GM18508 (cell line): ENCODE measurements around the gene SPATA20.

Source experiments
- ATAC-seq: cut with Tn5 transposase; IDR thresholded peaks from one replicate; pipeline ENCODE4 v1.9.1; 2021; ENCODE audit warnings: moderate number of reproducible peaks; ENCODE audit not compliant: insufficient read depth, unreplicated experiment

The SPATA20 gene

DNA sequence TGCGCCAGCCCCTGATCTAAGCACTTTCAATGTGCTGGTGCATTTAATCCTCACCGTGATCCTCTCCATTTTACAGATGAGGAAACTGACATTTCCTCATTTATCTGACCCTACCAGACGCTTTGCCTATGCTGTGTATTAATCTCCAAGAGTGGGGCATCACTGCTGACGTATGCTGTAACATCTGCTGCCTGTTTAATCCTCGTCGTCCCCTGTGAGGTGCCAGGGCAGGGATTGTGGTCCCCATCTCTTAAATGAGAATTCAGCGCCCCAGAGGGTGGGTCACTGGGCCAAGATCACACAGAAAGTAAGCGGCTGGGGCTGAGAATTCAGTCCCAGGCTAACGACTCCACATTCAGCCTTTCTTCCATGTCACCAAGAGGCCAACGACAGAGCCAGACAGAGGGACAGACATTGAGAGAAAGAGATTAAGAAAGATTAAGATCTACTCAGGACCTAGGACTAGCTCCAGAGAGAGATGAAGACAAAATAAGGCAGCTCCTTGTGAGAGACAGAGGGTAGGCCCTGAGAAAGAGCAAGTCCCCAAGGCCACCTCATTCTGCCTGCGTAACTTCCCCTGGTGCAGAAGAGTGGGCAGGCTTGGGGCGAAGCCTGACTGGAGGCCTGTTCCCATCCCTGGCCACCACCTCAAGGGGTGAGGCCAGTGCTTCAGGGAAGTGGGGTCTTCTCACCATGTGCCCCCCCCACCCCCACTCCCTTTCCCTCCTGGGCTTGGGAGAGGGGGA, 27.1 kb downstream of the SPATA20 start:
- no peak for ATAC-seq

DNA sequence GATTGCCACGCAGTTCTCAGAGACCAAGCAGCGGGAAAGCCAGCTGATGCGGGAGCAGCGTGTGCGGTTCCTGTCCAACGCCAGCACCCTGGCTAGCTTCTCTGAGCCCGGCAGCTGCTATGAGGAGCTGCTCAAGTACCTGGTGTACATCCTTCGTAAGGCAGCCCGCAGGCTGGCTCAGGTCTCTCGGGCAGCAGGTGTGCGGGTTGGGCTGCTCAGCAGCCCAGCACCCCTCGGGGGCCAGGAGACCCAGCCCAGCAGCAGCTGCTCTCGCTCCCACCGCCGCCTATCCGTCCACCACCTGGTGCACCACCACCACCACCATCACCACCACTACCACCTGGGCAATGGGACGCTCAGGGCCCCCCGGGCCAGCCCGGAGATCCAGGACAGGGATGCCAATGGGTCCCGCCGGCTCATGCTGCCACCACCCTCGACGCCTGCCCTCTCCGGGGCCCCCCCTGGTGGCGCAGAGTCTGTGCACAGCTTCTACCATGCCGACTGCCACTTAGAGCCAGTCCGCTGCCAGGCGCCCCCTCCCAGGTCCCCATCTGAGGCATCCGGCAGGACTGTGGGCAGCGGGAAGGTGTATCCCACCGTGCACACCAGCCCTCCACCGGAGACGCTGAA, 28.7 kb downstream of the SPATA20 start:
- no peak for ATAC-seq

DNA sequence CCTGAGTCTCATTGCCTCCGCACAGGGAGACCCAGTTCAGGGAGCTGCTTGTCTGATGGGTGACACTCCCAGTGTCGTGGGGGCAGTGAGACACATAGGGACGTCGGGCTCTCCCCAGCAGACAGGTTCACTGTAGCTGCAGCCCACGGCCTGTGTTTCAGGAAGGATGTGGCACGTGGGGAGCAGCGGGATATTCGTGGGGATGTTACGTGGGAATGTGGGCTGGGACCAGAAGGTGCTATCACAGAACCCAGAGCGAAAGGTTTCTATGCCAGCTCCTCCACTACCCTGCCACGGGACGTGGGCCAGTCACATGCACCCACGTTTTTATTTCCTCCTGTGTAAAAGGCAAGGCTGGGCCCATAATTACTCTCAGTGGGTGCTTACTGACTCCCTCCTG, 29.9 kb downstream of the SPATA20 start:
- no peak for ATAC-seq

DNA sequence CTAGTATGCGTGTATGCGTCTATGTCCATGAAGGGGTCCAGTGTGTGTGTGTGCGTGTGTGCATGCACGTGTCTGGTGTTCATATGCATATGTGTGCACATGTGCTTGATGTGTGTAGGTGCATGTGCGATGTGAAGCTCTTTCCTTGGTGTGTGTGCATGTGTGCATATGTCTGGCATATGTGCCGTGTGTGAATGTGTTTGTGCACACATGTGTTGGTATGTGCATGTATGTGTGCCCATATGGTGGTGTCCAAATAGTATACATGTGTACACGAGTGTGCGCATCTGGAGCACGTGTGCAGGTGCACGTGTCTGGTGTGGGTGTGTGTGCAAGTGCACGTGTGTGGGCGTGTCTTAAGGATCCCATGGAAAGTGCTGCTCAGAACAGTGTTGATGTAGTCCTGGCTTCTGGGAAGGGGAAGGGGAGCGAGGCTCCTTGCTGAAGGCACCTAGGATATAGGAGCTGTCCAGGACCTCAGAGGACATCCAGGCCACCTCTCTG, 30.5 kb downstream of the SPATA20 start:
- ATAC-seq: no peak

DNA sequence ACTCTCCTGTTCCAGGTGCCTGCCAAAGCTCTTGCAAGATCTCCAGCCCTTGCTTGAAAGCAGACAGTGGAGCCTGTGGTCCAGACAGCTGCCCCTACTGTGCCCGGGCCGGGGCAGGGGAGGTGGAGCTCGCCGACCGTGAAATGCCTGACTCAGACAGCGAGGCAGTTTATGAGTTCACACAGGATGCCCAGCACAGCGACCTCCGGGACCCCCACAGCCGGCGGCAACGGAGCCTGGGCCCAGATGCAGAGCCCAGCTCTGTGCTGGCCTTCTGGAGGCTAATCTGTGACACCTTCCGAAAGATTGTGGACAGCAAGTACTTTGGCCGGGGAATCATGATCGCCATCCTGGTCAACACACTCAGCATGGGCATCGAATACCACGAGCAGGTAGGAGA, 31.2 kb downstream of the SPATA20 start:
- ATAC-seq: no peak

DNA sequence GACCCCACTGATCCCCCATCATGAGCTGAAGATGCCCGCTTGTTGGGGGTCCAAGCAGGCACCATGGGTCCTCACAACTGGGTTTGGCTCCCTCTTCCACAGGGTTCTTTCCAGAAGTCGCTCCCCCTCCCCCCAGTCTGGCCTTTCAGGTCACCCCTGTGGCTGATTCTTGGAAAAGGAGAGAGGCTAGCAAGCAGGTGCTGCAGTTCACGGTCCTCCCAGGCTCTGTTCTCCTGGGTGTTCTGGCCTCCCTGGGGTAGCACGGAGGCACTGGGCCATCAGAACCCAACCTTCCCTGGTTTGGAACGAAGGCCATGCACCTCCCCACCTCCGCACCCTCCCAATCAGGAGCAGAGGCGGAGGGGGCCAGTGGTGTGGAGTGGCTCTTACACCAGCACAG, 32.4 kb downstream of the SPATA20 start:
- ATAC-seq: no peak

DNA sequence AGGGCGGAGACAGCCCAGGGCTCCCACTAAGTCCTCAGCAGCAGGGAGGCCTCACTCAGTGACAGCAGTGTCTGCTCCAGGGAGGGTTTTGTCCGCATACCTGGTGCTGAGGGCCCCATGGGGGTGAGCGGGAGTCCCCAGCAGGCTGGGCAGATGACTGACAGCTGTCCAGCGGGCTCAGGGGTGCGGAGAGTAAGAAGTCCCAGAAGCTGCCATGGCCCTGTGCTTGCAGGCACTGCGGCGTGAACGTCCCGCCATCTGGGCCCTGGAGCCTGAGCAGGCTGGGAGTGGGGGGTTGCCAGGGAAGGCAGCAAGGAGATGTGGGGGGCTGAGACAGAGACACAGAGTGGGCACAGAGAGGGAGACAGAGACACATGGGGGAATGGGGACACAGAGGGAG, 33.7 kb downstream of the SPATA20 start:
- no peak for ATAC-seq

DNA sequence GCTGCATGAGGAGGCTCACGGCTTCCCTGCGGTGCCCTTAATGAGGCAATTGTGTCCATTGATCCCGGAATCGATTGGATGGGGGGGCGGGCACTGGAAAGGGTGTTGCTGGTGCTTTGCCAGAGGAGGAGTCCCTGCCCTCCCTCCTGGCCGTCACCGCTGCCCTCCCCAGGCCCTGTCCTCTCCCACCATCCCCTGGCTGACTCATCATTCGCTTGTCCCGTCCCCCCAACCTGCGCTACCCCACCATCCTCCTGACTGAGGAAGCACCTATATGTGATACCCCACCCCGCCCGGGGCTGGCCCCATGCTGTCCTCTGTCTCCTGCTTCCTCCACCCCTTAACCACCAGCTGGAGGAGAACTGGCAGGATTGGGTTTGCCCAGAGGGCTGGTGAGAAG, 34.3 kb downstream of the SPATA20 start:
- ATAC-seq: no peak

DNA sequence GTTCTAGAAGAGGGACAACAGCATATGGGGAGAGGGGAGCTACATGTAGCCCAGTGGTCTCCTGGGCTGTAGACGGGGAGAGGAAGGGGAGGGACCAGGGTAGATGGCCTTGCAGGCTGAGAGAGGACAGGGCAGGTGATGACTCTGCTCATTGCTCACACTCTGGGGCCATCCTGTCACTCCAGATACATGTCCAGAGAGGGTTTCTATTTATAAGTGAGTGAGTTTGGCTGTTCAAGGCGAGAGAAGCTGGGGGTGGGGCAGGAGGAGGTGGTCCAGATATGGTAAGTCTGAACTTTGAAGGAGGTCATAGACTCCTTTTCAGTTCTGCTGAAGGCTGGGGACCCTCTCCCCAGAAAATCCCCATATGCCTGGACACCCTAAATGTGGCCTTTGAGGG, 35.8 kb downstream of the SPATA20 start:
- ATAC-seq: no peak

DNA sequence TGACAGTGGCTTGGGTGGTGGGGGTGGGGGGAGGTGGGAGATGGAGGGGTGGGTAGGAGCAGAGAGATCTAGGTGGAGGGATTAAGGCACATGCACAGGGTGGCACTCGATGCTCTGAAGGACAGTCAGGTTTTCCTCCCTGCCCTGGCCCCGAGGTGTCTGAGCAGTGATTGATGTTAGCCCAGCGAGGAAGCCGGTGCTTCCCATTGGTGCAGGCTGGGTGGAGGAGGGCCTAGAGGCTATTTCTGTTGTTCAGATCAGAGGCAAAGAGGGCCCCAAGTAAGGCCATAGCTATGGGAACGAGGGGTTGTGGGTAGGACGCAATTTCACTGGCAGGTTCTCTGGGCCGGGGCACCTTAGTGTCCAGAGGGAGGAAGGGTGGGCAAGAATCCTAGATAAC, 36.7 kb downstream of the SPATA20 start:
- no peak for ATAC-seq

DNA sequence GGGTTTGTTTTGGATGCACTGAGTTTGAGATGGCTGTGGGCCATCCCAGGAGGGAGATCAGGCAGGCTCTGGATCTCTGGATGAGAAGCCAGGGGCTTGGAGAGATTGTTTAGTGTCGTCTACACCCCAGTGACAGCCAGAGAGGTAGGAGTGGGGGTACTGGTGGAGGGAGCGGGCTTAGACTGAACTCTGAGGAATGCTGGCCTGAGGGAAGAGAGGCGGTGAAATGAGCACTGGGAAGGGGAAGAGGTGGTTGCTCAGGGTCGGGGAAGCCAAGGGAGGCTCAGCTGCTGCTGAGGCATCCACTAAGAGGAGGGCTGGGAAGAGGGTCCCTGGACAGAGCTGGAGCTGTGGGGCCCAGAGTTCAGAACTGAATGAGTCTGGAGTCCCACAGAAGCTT, 37.1 kb downstream of the SPATA20 start:
- ATAC-seq: no peak

DNA sequence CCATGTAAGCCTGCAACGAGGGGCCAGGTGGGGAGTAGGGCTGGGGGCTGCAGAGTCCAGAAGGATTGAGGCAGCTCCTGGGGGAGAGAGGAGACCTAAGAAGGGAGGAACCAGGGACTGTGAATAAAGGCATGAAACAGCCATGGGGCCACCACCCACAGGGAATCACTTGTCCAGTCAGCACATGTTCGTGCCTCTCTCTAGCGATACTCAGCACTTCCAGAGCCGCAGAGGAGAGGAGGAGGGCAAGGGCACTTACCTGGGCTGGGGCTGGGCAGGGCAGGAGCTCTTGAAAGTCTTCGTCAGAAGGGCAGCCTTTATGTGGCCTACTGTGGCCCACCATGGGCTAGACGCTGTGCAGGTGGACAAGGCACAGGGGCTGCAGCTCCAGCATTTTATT, 37.8 kb downstream of the SPATA20 start:
- ATAC-seq: no peak

DNA sequence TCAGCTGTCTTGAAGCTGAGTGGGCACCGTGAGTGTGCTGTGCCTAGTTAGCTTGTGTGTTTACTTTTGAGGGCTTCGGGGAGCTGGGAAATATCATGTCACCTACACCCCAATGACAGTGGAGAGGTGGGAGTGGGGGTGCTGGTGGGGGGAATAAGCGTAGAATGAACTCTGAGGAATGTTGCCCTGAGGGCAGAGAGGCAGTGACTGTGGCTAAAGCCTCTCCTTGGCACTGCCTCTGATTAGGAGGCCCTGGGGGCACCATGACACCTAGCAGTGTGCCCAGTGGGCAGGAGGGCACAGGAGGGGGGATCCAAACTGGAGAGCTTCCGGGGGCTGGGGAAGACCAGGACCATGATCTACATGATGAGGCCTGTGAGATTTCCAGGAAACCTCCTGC, 38.4 kb downstream of the SPATA20 start:
- ATAC-seq: no peak

DNA sequence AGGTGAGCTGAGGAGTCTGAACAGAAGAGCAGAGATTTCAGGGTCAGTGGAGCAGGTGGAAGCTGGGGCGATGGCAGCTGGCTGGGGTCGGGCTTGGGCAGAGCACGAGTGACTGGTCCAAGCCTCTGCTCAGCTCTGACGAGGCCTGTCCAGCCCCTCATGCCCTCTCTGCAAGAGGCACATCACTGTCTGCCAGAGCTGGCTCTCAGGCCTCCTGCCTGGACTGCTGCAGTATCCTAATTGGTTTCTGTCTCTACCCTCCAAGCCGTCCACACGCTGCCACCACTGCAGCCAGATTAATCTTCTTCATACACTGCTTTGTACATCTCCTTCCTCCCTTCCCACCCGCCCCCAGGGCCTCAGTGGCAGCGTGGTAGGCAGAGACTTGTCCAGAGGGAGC, 38.9 kb downstream of the SPATA20 start:
- ATAC-seq: no peak

DNA sequence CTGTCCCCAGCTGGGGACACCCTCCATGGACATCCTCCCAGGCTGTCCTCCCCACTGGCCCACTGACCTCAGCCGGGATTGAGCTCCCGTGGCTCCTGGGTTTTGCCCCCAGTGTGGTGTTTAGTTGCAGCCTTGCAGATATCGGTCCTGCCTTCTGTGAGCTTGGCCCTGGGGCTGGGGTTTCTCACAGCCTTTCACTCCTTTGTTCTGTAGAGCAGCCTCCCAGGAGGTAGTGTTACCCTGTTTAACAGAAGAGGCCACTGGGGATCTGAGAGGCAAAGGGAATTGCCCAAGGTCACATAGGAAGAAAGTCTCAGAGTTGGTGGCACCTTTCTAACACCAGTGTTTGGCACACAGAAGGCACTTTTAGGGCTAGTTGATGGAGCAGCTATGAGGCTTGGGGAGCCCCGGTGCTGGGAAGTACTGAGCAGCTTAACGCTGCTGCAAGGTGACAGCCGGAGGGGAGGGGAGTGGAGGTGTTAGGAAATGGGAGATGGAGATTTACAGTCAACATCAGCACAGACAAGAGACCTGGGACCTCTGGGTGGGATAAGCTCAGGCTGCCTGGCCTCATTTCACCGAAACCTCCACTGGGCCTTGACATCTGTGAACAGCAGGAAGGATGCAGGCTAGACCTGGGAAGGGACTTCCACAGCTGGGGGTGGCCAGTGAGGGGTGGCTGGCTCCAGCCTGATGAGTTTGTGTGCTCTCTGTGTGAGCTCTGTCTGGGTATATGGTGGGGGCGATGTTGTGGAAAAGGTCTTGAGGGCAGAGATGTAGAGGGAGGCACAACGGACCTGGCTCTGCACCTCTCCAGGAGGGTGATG, 39.7 kb downstream of the SPATA20 start:
- ATAC-seq: no peak

DNA sequence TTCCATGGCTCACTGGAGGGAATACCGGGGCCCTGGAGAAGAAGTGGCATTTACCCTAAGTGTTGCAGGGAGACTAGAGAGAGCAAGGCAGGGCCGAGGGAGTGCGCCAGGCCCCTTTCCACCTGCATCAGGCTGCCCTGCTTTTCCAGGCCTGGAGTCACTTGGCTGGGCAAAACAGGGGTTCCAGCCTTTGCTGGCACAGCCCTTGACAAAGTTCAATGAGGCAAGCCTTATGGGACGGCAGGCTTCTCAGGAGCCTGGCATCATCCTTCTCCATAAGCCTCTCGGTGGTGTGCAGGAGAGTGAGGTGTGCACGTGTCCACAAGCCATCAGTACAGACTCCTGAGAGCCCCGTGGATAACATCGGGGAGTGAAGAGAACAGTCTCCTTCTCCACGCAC, 40.6 kb downstream of the SPATA20 start:
- no peak for ATAC-seq

DNA sequence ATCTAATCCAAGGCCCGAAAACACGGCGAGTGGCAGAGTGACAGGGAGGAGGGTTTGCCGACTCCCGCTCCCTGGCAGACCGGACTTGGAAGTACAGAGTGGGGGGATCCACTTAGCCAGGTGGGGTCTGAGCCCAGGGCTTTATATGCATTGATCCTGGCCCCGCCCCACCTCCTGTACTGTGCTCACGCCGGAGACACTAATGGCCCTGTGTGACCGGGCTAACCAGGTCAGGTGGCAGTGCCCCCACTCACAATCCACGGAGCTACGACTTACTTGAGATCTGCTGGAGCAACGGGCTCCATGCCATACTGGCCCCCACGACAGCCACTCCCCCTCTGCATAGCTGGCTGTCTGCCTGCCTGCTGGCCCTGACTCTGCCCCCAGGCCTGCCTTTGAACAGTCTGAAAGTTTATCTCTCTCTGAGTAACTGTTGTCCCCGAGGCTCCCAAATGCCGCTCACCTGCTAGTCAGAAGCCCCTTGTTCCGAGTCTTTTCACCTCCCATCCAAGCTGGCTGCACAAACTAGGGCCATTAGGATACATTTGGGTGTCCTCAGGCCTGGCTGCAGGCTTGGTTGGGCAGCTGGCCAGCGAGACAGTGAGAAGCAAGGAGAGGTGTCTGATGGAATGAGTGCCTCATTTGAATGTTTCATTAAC, 41.5 kb downstream of the SPATA20 start:
- ATAC-seq: no peak

DNA sequence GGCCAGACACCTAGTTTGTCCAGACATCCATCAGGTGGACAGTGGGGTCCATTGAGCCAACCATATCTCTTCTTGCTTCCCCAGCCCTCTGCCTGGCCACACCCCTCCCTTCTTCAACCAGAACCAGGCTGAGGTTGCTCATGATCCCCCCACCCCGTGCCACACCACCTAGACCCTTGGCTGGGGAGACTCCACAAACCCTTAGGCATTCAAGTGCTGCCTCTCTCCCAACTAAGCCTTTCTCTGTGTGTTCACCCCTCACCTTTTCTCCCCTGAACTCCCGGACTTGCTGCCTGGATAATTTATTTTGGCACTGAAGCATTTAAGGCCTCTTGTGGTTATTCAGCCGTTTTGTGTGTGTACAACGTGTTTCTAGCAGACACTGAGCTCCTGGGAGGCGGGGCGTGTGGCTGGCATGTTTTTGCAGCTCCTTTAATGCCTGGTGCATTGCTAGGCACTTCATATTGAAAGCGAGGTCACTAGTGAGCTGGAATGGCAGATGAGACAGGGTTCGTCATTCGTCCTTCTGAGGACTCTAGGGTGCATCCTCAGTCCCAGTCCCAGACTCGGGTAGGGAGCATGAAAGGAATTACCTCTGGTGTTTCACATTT, 42.2 kb downstream of the SPATA20 start:
- ATAC-seq: no peak

DNA sequence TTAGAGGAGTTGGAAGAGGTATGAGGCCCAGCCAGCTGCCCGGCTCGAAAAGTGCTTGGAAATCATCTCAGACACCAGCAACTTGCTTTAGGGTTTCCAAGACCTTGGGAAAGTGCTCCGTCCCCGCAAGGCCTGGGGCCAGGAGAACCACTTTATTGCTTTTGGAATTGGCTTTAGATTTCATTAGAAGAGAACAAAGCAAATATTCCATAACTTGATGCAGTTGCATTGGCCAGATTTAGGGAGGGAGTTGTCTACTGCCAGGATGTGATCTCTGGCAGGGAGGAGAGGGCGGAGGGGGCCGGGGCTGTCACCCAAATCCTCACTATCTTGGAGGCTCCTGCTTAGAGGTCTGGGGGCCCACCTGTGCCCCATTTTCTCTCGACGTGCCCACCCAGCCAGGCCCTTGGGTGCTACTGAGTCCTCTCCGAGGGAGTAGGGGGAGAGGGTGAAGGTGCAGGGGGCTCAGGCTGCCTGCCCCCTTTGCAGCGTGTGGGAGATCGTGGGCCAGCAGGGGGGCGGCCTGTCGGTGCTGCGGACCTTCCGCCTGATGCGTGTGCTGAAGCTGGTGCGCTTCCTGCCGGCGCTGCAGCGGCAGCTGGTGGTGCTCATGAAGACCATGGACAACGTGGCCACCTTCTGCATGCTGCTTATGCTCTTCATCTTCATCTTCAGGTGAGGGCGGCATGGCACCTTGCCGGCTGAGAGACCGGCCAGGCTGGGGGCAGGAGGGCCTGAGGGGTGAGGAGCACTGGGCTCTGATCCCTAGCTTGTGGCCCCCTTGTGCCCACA, 44.2 kb downstream of the SPATA20 start:
- ATAC-seq: no peak

DNA sequence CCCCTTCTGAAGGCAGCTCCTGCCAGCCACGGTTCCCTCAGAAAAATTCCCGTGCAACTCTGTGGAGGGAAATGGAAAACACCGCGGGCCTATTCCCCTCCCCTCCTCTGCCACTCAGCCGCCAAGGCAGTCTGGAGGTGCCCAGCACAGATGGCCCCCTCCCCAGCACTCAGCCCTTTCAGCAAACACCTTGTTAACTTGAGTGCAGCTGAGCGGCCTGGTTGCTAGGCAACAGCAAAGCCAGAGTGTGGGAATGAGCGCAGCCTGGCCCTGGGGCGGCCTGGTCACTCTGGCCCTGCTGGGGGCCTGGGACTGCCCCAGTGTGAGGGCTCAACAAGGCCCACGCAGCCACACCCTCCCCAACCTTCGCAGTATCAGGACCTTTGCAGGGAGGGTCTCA, 46.3 kb downstream of the SPATA20 start:
- ATAC-seq: no peak
